ENCODE data around the gene TANGO6. TPM values are rescaled to one million over a fixed set of nuclear protein-coding genes. Genes with fewer than 3 reads are reported as not detected.

TANGO6 gene
- total RNA-seq, 2 donors from 2014 or later = 9.6 to 22.7 TPM

- intact Hi-C loops (cut with DNase I) = no loop called here
- DNase-seq (no peak), ATAC-seq (no peak)
- TF ChIP-seq CTCF (IDR thresholded peaks at IDR 0.05) = no peak
- TF ChIP-seq POLR2A (IDR thresholded peaks at IDR 0.05) = no peak
- Histone ChIP-seq H3K27me3 (no peaks in the 10 kb centered on the region), H3K4me1 (no peaks in the 10 kb centered on the region), H3K9me3 (no peaks in the 10 kb centered on the region), H3K4me3 (no peak overlapping the region), H3K27ac (no peak overlapping the region), H3K36me3 (replicated peaks in 1 of 2; ENCODE audit: insufficient read depth in 1 of 2, low read depth in 2 of 2) (no peaks in the 10 kb centered on the region)
- 82 to 94% methylated on average over 1 of the region's 1 CpG for WGBS, 2 donors
These were observed 105.0 kb downstream of the TANGO6 start for GRCh38 chr16:68948230-68948910.

GRCh38 chr16:68951991-68952877, 108.9 kb downstream of the TANGO6 start:
- Histone ChIP-seq H3K4me1 (no peaks in the 10 kb centered on the region), H3K27me3 (no peaks in the 10 kb centered on the region), H3K36me3 (replicated peaks in 1 of 2; ENCODE audit: insufficient read depth in 1 of 2, low read depth in 2 of 2) (no peaks in the 10 kb centered on the region), H3K9me3 (no peaks in the 10 kb centered on the region), H3K4me3 (no peak overlapping the region), H3K27ac (no peak overlapping the region)
- intact Hi-C loops (cut with DNase I) = no loop called here
- no peak for DNase-seq
- no peak for ATAC-seq
- TF ChIP-seq CTCF (IDR thresholded peaks at IDR 0.05) = no peak
- TF ChIP-seq POLR2A (IDR thresholded peaks at IDR 0.05) = no peak
- 73 to 90% methylated on average over 2 of the region's 2 CpGs for WGBS, 2 donors

DNA sequence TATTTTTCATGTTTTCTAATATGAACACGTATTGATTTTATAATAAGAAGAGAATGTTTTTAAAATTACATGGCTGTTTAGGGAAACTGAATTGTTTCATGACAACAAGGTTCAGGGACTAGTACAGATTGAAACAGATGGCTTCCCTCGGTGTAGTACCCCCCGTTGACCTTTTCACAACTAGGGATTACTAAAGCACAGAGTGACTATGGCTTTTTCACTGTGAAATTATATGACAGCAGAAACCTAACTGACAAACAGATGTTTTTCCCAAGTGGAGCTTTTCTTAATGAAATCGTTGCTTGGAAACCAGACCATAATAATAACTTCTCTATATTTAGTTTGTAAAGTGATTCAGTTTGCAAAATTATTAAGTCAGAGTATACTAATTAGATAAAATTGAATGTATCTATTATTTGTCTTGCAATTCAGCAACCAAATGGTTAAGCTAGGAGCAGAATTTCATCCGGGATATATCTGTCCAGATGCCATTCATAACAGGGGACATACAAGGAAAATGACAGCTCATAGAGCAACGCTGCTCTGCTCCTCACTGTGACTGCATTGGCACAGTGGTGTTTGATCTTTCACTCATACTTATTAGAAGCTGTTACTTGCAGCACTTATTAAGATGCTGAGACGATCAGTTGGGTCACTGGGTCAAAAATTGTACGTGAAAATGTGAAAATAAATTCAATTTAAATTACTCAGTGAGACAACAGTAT, 111.7 kb downstream of the TANGO6 start:
- H3K27me3 ChIP-seq = no peaks in the 10 kb centered on the region
- no peaks in the 10 kb centered on the region for H3K36me3 ChIP-seq (replicated peaks in 1 of 2; ENCODE audit: insufficient read depth in 1 of 2, low read depth in 2 of 2)
- H3K4me1 ChIP-seq = peaks cover 7% of the 10 kb centered on the region
- no peaks in the 10 kb centered on the region for H3K9me3 ChIP-seq
- 48 to 49% methylated on average over 8 of the region's 8 CpGs for WGBS, 2 donors
- ATAC-seq (no peak), DNase-seq (no peak)
- no peak overlapping the region for H3K4me3 ChIP-seq
- intact Hi-C loops (cut with DNase I) = no loop called here
- TF ChIP-seq CTCF (IDR thresholded peaks at IDR 0.05) = no peak
- no peak for TF ChIP-seq POLR2A (IDR thresholded peaks at IDR 0.05)
- no peak overlapping the region for H3K27ac ChIP-seq

DNA sequence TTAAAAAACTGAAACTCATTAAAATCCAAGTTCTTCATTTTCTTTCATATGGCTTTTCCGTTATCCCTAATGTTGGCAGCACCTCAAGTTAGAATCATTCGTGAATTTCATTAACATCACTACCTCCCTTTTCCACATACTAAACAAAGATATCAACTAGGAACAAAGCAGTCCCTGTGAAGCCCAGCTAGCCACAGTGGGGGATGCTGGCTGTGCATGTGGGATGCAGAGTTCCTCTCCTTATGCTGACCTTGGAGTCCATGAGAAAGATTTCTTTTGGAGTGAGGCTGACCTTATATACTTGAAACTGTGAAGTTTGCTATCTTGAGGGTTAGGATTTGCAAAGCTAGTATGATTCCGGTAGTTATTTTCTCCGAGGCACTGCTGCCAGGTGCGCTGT, 117.6 kb downstream of the TANGO6 start:
- intact Hi-C loops (cut with DNase I) = no loop called here
- Histone ChIP-seq H3K27me3 (no peaks in the 10 kb centered on the region), H3K27ac (no peak overlapping the region), H3K4me3 (no peak overlapping the region), H3K9me3 (no peaks in the 10 kb centered on the region), H3K36me3 (replicated peaks in 1 of 2; ENCODE audit: insufficient read depth in 1 of 2, low read depth in 2 of 2) (no peaks in the 10 kb centered on the region), H3K4me1 (peaks cover 7% of the 10 kb centered on the region)
- no peak for DNase-seq
- WGBS, 2 donors = 82 to 84% methylated on average over 5 of the region's 5 CpGs
- TF ChIP-seq CTCF (IDR thresholded peaks at IDR 0.05) (no peak), POLR2A (IDR thresholded peaks at IDR 0.05) (no peak)
- ATAC-seq = no peak

Data from body of pancreas (tissue), 4 donors.